ENCODE results near the gene DPEP2NB. TPM values are rescaled to one million over a fixed set of nuclear protein-coding genes. Genes with fewer than 3 reads are reported as not detected.

DPEP2NB gene
- total RNA-seq = not detected in 2 replicates

GRCh38 chr16:68015681-68016080, at the start of gene DPEP2NB:
Gene DPEP2NB, minus strand, starts transcription at chr16:68015911. Its CDS starts 141 bp downstream, at chr16:68015770.

GRCh38 chr16:68022728-68023537, 7.2 kb upstream of the DPEP2NB start, which contains the start of the genes DDX28 and DUS2:
Gene DDX28, minus strand, starts transcription at chr16:68023232. Its CDS starts 30 bp downstream, at chr16:68023202.
Gene DUS2, plus strand, starts transcription at chr16:68023284. Its CDS starts 14,740 bp downstream, at chr16:68038024.

GRCh38 chr16:67998779-67999688, 16.7 kb downstream of the DPEP2NB start, which contains the start of gene DPEP2:
Gene DPEP2, minus strand, starts transcription at chr16:67999484. Its CDS starts 6,272 bp downstream, at chr16:67993212.

GRCh38 chr16:67979955-67980678, 35.6 kb downstream of the DPEP2NB start, which contains the start of gene DPEP3:
Gene DPEP3, minus strand, starts transcription at chr16:67980499. Its CDS starts 119 bp downstream, at chr16:67980380.

GRCh38 chr16:67968400-67969253, 47.1 kb downstream of the DPEP2NB start, which contains the start of gene SLC12A4:
Gene SLC12A4, minus strand, starts transcription at chr16:67968637. Its CDS starts 84 bp downstream, at chr16:67968553.

Other genes with a start within 250 kb of the DPEP2NB start
- gene RANBP10, start 209.4 kb downstream of the DPEP2NB start, total RNA-seq = 5.7 and 6.9 TPM in 2 replicates
- gene TSNAXIP1, start 209.0 kb downstream of the DPEP2NB start, total RNA-seq = 0.16 and 0.26 TPM in 2 replicates
- 35.8 and 51.5 TPM in 2 replicates for gene THAP11, start 173.6 kb downstream of the DPEP2NB start, total RNA-seq
- 68.6 and 265 TPM in 2 replicates for gene NUTF2, start 169.0 kb downstream of the DPEP2NB start, total RNA-seq
- 22.6 and 29.6 TPM in 2 replicates for gene CENPT, start 168.2 kb downstream of the DPEP2NB start, total RNA-seq
- 41.2 and 50.0 TPM in 2 replicates for gene EDC4, start 142.9 kb downstream of the DPEP2NB start, total RNA-seq
- gene NRN1L, start 131.0 kb downstream of the DPEP2NB start, total RNA-seq = 0.96 TPM in 1 of 2 replicates, not detected in the other
- gene PSKH1, start 122.7 kb downstream of the DPEP2NB start, total RNA-seq = 9.4 and 23.6 TPM in 2 replicates
- gene CTRL, start 84.0 kb downstream of the DPEP2NB start, total RNA-seq = 0.26 and 0.80 TPM in 2 replicates
- gene PSMB10, start 79.1 kb downstream of the DPEP2NB start, total RNA-seq = 19.2 and 58.4 TPM in 2 replicates
- 4.4 and 12.6 TPM in 2 replicates for gene LCAT, start 71.8 kb downstream of the DPEP2NB start, total RNA-seq
- gene SLC12A4, start 47.3 kb downstream of the DPEP2NB start, total RNA-seq = 52.0 and 63.9 TPM in 2 replicates
- not detected in 2 replicates for gene DPEP3, start 35.4 kb downstream of the DPEP2NB start, total RNA-seq
- not detected in 2 replicates for gene DPEP2, start 16.4 kb downstream of the DPEP2NB start, total RNA-seq
- 9.1 and 9.9 TPM in 2 replicates for gene DDX28, start 7.3 kb upstream of the DPEP2NB start, total RNA-seq
- gene DUS2, start 7.4 kb upstream of the DPEP2NB start, total RNA-seq = 13.7 and 16.3 TPM in 2 replicates
- gene NFATC3, start 69.5 kb upstream of the DPEP2NB start, total RNA-seq = 15.5 and 26.1 TPM in 2 replicates
- 0.52 TPM in 1 of 2 replicates, not detected in the other for gene ESRP2, start 220.2 kb upstream of the DPEP2NB start, total RNA-seq
- gene PLA2G15, start 229.5 kb upstream of the DPEP2NB start, total RNA-seq = 14.5 and 21.7 TPM in 2 replicates
- 20.8 and 25.3 TPM in 2 replicates for gene SLC7A6, start 248.6 kb upstream of the DPEP2NB start, total RNA-seq

All from epithelial cell of alveolus of lung (primary cell).